ENCODE data around the gene FZD7.
A peak's percentile ranks its signal among the peaks of the same experiment; 100 is the strongest.

FZD7 gene
- total RNA-seq, result 0.65 to 5.0 (median 1.8) reads per million in 18 experiments

GRCh38 chr2:202033317-202034248 lies at the start of gene FZD7:
Gene FZD7 (plus strand): TSS chr2:202033855. CDS start chr2:202034648, 793 bp downstream.
- DNase-seq, result peak; percentile 80 to 90

GRCh38 chr2:201984333-201984732 lies 49.3 kb upstream of the FZD7 start:
- DNase-seq, result no peak

- DNase-seq, result peak in 1 of 2 donors; percentile 24
These were observed 48.7 kb upstream of the FZD7 start for GRCh38 chr2:201984800-201985525.

- no peak for DNase-seq
These were observed 47.8 kb upstream of the FZD7 start for GRCh38 chr2:201985728-201986462.

GRCh38 chr2:201986463-201986735 lies 47.3 kb upstream of the FZD7 start:
- no peak for DNase-seq

- DNase-seq, result no peak
These were observed 46.2 kb upstream of the FZD7 start for GRCh38 chr2:201987426-201987825.

GRCh38 chr2:201990069-201990468 lies 43.6 kb upstream of the FZD7 start:
- DNase-seq, result no peak

- no peak for DNase-seq
These were observed 40.7 kb upstream of the FZD7 start for GRCh38 chr2:201992960-201993359.

GRCh38 chr2:201994973-201995638 lies 38.5 kb upstream of the FZD7 start:
- no peak for DNase-seq

GRCh38 chr2:201996006-201996405 lies 37.6 kb upstream of the FZD7 start:
- DNase-seq, result no peak

GRCh38 chr2:201996679-201997314 lies 36.9 kb upstream of the FZD7 start:
- no peak for DNase-seq

- no peak for DNase-seq
These were observed 34.4 kb upstream of the FZD7 start for GRCh38 chr2:201999279-201999678.

GRCh38 chr2:202001826-202002225 lies 31.8 kb upstream of the FZD7 start:
- no peak for DNase-seq

GRCh38 chr2:202002381-202002780 lies 31.3 kb upstream of the FZD7 start:
- DNase-seq, result no peak

- no peak for DNase-seq
These were observed 28.3 kb upstream of the FZD7 start for GRCh38 chr2:202005272-202005887.

- DNase-seq, result peak in 1 of 2 donors; percentile 25
These were observed 27.4 kb upstream of the FZD7 start for GRCh38 chr2:202006301-202006700.

- DNase-seq, result no peak
These were observed 26.4 kb upstream of the FZD7 start for GRCh38 chr2:202007015-202007982.

GRCh38 chr2:202007983-202008354 lies 25.7 kb upstream of the FZD7 start:
- no peak for DNase-seq

GRCh38 chr2:202009019-202009481 lies 24.6 kb upstream of the FZD7 start:
- DNase-seq, result peak in 1 of 2 donors; percentile 7

GRCh38 chr2:202009581-202009980 lies 24.1 kb upstream of the FZD7 start:
- no peak for DNase-seq
